ENCODE results near the gene FOXB1. TPM values are rescaled to one million over a fixed set of nuclear protein-coding genes. Genes with fewer than 3 reads are reported as not detected.

The FOXB1 gene
- total RNA-seq, 1 donor from 2014 or later: not detected

GRCh38 chr15:60022379-60022741 lies 18.2 kb downstream of the FOXB1 start:
- Histone ChIP-seq H3K27me3 (no peaks in the 10 kb centered on the region), H3K4me3 (no peak overlapping the region), H3K4me1 (no peaks in the 10 kb centered on the region), H3K9me3 (no peaks in the 10 kb centered on the region), H3K27ac (no peak overlapping the region), H3K36me3 (no peaks in the 10 kb centered on the region)
- DNase-seq (ENCODE audit: extremely low spot score in 2 of 2): no peak
- no peak for TF ChIP-seq POLR2A (IDR thresholded peaks at IDR 0.05)
- no peak for TF ChIP-seq POLR2AphosphoS5 (IDR thresholded peaks at IDR 0.05; ENCODE audit: insufficient read depth in 1 of 2, low read depth in 1 of 2)
- TF ChIP-seq CTCF (IDR thresholded peaks at IDR 0.05): no peak
- intact Hi-C loops (cut with DNase I): no loop called here

DNA sequence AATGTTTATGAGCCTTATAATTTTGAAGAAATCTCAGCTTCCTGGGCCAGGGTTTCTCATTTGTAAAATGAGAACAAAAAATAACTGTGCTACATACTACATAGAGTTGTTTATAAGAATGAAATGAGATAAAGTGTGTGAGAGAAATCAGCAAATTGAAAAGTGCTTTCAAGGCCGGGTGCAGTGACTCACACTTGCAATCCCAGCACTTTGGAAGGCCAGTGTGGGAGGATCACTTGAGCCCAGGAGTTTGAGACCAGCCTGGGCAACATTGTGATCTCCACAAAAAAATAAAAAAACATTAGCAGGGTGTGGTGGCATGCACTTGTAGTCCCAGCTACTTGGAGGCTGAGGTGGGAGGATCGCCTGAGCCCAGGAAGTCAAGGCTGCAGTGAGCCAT lies 22.4 kb downstream of the FOXB1 start:
- DNase-seq (ENCODE audit: extremely low spot score in 2 of 2): no peak
- Histone ChIP-seq H3K36me3 (no peaks in the 10 kb centered on the region), H3K4me1 (no peaks in the 10 kb centered on the region), H3K9me3 (no peaks in the 10 kb centered on the region), H3K27ac (no peak overlapping the region), H3K27me3 (no peaks in the 10 kb centered on the region), H3K4me3 (no peak overlapping the region)
- intact Hi-C loops (cut with DNase I): no loop called here
- TF ChIP-seq CTCF (IDR thresholded peaks at IDR 0.05) (no peak), POLR2A (IDR thresholded peaks at IDR 0.05) (no peak), POLR2AphosphoS5 (IDR thresholded peaks at IDR 0.05; ENCODE audit: insufficient read depth in 1 of 2, low read depth in 1 of 2) (no peak)

DNA sequence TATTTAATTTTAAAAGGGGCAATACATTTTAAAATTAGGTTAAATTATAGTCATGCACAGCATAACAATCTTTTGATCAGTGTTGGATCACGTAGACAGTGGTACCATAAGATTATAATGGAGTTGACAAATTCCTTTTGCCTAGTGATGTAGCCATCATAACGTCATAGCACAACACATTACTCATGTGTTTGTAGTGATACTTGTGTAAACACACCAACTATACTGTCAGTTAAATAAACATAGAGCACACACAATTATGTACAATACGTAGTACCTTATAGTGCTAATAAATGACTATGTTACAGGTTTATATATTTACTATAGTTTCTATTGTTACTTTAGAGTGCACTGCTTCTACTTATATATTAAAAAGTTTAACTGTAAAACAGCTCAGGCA lies 31.2 kb downstream of the FOXB1 start:
- DNase-seq (ENCODE audit: extremely low spot score in 2 of 2): no peak
- no peak overlapping the region for H3K4me3 ChIP-seq
- H3K36me3 ChIP-seq: no peaks in the 10 kb centered on the region
- no peak overlapping the region for H3K27ac ChIP-seq
- TF ChIP-seq POLR2AphosphoS5 (IDR thresholded peaks at IDR 0.05; ENCODE audit: insufficient read depth in 1 of 2, low read depth in 1 of 2) (no peak), CTCF (IDR thresholded peaks at IDR 0.05) (no peak), POLR2A (IDR thresholded peaks at IDR 0.05) (no peak)
- H3K9me3 ChIP-seq: no peaks in the 10 kb centered on the region
- intact Hi-C loops (cut with DNase I): no loop called here
- peaks cover 3% of the 10 kb centered on the region for H3K27me3 ChIP-seq
- H3K4me1 ChIP-seq: no peaks in the 10 kb centered on the region

DNA sequence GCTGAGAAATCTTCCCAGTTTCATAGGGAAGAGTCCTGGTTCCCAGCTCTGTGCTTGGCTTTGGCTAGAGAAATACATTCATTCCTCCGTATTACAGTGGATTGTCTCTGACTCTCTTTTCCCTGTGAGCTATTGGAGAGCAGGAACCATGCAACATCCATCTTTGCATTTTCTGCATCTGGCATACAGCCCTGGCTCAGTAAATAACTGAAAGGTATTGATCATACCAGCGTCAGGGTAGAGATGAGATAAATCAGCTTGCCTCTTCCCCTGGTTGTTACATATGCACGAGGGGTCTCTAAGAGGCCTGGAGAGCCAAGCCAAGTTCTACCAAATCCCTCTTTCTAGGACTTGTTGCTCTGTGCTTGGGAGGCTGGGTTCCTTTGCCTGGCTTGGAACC lies 35.2 kb downstream of the FOXB1 start:
- no peaks in the 10 kb centered on the region for H3K36me3 ChIP-seq
- H3K4me1 ChIP-seq: no peaks in the 10 kb centered on the region
- no peaks in the 10 kb centered on the region for H3K9me3 ChIP-seq
- TF ChIP-seq POLR2A (IDR thresholded peaks at IDR 0.05): no peak
- TF ChIP-seq POLR2AphosphoS5 (IDR thresholded peaks at IDR 0.05; ENCODE audit: insufficient read depth in 1 of 2, low read depth in 1 of 2): no peak
- no peak for TF ChIP-seq CTCF (IDR thresholded peaks at IDR 0.05)
- H3K27me3 ChIP-seq: no peaks in the 10 kb centered on the region
- DNase-seq (ENCODE audit: extremely low spot score in 2 of 2): no peak
- intact Hi-C loops (cut with DNase I): no loop called here
- H3K4me3 ChIP-seq: no peak overlapping the region
- H3K27ac ChIP-seq: no peak overlapping the region

DNA sequence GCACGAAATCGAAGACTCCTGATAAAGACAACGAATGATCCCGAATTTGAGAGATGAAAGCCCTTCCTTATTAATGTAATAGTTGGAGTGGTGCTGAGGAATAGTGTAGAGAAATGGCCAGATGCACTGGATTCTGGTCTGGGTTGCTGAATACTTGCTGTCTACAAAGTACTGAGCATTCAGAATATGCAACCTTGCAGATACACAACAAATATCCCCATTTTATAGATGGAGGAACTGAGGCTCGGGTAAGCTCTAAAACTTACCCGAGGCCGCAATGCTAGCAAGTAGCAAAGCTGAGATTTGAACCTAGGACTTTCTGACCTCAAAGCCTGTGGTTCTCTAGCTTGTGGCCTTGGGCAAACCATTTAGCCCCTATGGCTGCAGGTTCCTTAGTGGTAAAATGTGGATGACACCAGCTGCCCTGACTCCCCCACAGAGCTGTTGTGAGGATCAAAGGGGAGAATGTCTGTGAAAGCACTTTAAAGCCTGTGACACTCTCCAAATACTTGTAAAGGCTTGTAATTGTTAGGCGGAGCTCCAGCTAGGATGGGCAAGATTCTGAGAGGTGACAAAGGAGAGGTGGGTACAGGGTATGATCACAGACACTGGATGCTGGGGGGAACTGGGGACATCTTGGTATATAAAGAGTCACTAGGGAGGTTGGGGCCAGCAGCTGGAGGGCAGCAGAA lies 39.8 kb downstream of the FOXB1 start:
- no peak for DNase-seq (ENCODE audit: extremely low spot score in 2 of 2)
- no peaks in the 10 kb centered on the region for H3K27me3 ChIP-seq
- intact Hi-C loops (cut with DNase I): no loop called here
- H3K27ac ChIP-seq: no peak overlapping the region
- H3K4me3 ChIP-seq: no peak overlapping the region
- H3K4me1 ChIP-seq: no peaks in the 10 kb centered on the region
- no peaks in the 10 kb centered on the region for H3K36me3 ChIP-seq
- H3K9me3 ChIP-seq: no peaks in the 10 kb centered on the region
- TF ChIP-seq CTCF (IDR thresholded peaks at IDR 0.05) (no peak), POLR2A (IDR thresholded peaks at IDR 0.05) (no peak), POLR2AphosphoS5 (IDR thresholded peaks at IDR 0.05; ENCODE audit: insufficient read depth in 1 of 2, low read depth in 1 of 2) (no peak)

Data from vagina (tissue), 2 donors.